ENCODE results near the gene PMF1. TPM values are rescaled to one million over a fixed set of nuclear protein-coding genes. Genes with fewer than 3 reads are reported as not detected.

PMF1 gene
- total RNA-seq, 2 donors from 2014 or later, result 26.4 to 33.2 TPM

DNA sequence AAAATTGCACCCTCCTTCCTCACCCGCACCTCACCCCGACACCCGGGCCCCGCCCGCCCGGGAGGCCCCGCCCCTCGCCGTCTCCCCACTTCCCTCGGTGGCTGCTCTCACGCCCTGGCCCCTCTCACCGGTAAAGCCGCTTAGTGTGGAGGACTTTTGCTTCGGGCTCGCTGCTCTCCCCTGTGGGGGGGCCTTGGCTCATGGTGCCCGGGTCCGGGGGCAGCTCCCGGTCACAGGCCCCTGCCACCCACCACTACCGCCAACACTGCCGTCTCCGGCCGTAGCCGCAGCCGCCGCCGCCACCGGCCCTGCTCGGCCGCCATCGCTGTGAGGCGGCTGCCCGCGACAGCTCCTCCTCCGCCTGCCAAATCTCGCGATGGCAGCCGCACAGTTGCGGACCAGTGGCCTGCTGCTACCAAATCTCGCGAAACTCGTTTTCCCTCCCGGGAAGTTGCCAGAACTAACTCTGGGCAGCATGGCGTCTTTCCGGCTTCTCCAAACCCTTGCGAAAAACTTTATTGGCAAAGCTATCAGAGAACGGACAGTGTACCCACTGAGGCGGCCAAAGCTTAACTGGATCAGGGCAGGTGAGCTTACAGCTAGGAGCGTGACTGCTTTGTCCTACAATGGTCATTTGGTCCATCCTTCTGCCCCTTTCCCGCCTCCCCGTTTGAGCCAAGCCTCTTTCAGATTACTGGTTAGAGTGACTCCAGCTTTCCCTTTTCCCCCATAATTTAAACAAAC is 69.8 kb downstream of the PMF1 start, which contains the start of gene SMG5:
TSS of gene SMG5 (minus strand) at position 347 of the 744 bp plus-strand sequence. CDS start at position 202, 145 bp downstream.
- no peaks in the 10 kb centered on the region for H3K9me3 ChIP-seq
- DNase-seq (ENCODE audit: low spot score), result peak; percentile 81

DNA sequence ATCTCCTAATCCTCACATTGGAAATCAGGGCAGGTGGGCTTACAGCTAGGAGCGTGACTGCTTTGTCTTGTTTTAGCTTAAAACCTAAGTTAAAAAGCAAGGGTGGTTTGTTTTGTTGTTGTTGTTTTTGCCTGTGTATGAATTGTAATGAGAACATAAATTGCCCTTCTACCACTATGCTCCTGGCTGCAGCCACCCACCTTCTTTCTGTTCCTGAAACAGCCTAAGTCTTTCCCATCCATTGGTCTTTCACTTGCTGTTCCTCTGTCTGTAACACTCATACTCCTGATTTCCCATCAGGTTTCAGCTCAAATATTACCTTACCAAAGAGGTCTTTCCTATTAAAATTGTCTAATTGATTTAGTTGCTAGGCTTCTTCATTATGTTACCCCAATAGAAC is 70.7 kb downstream of the PMF1 start:
- no peaks in the 10 kb centered on the region for H3K9me3 ChIP-seq
- ATAC-seq (ENCODE audit: insufficient number of reproducible peaks, low FRiP score, low read depth) (no peak), DNase-seq (ENCODE audit: low spot score) (no peak)
- H3K4me3 ChIP-seq, result peak overlapping the region; percentile 83
- peak overlapping the region in 1 of 2 donors; percentile 70 for H3K27ac ChIP-seq
- no peaks in the 10 kb centered on the region for H3K27me3 ChIP-seq (replicated peaks; ENCODE audit: insufficient read depth)
- no peaks in the 10 kb centered on the region for H3K36me3 ChIP-seq
- peaks cover 19 to 28% of the 10 kb centered on the region in 2 donors for H3K4me1 ChIP-seq (ENCODE audit: control insufficient read depth in 1 of 2, low read depth in 2 of 2)
- TF ChIP-seq, protein P1, sequence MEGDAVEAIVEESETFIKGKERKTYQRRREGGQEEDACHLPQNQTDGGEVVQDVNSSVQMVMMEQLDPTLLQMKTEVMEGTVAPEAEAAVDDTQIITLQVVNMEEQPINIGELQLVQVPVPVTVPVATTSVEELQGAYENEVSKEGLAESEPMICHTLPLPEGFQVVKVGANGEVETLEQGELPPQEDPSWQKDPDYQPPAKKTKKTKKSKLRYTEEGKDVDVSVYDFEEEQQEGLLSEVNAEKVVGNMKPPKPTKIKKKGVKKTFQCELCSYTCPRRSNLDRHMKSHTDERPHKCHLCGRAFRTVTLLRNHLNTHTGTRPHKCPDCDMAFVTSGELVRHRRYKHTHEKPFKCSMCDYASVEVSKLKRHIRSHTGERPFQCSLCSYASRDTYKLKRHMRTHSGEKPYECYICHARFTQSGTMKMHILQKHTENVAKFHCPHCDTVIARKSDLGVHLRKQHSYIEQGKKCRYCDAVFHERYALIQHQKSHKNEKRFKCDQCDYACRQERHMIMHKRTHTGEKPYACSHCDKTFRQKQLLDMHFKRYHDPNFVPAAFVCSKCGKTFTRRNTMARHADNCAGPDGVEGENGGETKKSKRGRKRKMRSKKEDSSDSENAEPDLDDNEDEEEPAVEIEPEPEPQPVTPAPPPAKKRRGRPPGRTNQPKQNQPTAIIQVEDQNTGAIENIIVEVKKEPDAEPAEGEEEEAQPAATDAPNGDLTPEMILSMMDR (IDR thresholded peaks at IDR 0.05), result no peak

More for the DNA sequence above, 69.8 kb downstream of the PMF1 start, which contains the start of gene SMG5:
- peak within 1 kb of the TSS; percentile 83 for H3K4me3 ChIP-seq
- peak; percentile 96 for ATAC-seq (ENCODE audit: insufficient number of reproducible peaks, low FRiP score, low read depth)
- H3K36me3 ChIP-seq, result peaks cover 7% of the 10 kb centered on the region
- H3K4me1 ChIP-seq (ENCODE audit: control insufficient read depth in 1 of 2, low read depth in 2 of 2), result peaks cover 19 to 28% of the 10 kb centered on the region in 2 donors
- TF ChIP-seq, protein P1 (IDR thresholded peaks at IDR 0.05), result no peak
- no peaks in the 10 kb centered on the region for H3K27me3 ChIP-seq (replicated peaks; ENCODE audit: insufficient read depth)
- peak within 1 kb of the TSS; percentile 58 to 70 for H3K27ac ChIP-seq

DNA sequence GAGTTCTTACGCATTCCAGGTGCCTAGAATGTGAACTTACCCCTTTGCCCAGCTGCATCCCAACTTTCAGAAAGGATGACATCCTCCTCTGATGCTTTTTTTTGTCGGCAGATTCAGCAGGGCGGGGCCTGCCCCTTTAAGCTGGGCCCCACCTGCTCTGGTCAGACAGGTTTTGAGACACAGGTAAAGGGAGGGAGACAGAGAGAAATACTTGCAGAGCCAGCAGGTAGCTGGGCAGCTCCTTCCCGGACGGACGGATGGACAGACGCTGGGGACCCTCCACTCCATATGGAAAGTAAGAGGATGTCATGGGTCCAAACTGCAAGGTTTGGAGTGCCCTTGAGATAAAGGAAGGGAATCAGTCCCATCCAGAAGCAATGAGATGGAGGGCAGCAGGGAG is 71.3 kb downstream of the PMF1 start, which contains the start of gene TMEM79:
TSS of gene TMEM79 (plus strand) at position 214 of the 400 bp plus-strand sequence. CDS start 902 bp downstream, outside the sequence.
- TF ChIP-seq, protein P1 (IDR thresholded peaks at IDR 0.05), result no peak
- ATAC-seq (ENCODE audit: insufficient number of reproducible peaks, low FRiP score, low read depth) (no peak), DNase-seq (ENCODE audit: low spot score) (no peak)
- Histone ChIP-seq H3K4me3 (peak within 1 kb of the TSS; percentile 83), H3K9me3 (no peaks in the 10 kb centered on the region), H3K4me1 (ENCODE audit: control insufficient read depth in 1 of 2, low read depth in 2 of 2) (peaks cover 19 to 28% of the 10 kb centered on the region in 2 donors), H3K36me3 (no peaks in the 10 kb centered on the region), H3K27ac (peak within 1 kb of the TSS; percentile 7 to 70), H3K27me3 (replicated peaks; ENCODE audit: insufficient read depth) (no peaks in the 10 kb centered on the region)

DNA sequence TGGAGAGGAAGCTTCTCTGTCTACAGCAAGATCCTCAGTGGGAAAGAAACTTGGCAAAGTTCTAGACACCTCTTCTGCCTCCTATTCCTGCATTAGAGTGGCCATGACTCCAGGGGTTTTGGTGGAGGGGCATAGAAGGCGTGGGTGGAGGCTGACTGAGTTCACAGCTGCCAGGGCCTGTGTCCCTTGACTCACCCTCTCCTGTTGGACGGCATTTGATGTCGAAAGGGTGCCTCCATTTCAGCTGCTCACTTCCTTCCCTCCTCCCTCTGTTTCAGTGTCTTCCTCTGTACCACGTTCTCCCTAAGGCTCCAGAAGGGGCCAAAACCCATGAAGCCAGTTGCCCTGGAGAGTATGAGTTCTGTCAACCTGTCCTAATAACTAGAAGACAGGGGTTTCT is 72.0 kb downstream of the PMF1 start:
- no peaks in the 10 kb centered on the region for H3K36me3 ChIP-seq
- no peak overlapping the region for H3K4me3 ChIP-seq
- no peak for ATAC-seq (ENCODE audit: insufficient number of reproducible peaks, low FRiP score, low read depth)
- peaks cover 19 to 28% of the 10 kb centered on the region in 2 donors for H3K4me1 ChIP-seq (ENCODE audit: control insufficient read depth in 1 of 2, low read depth in 2 of 2)
- TF ChIP-seq, protein P1 (IDR thresholded peaks at IDR 0.05), result no peak
- no peaks in the 10 kb centered on the region for H3K27me3 ChIP-seq (replicated peaks; ENCODE audit: insufficient read depth)
- H3K27ac ChIP-seq, result no peak overlapping the region
- no peaks in the 10 kb centered on the region for H3K9me3 ChIP-seq
- no peak for DNase-seq (ENCODE audit: low spot score)

DNA sequence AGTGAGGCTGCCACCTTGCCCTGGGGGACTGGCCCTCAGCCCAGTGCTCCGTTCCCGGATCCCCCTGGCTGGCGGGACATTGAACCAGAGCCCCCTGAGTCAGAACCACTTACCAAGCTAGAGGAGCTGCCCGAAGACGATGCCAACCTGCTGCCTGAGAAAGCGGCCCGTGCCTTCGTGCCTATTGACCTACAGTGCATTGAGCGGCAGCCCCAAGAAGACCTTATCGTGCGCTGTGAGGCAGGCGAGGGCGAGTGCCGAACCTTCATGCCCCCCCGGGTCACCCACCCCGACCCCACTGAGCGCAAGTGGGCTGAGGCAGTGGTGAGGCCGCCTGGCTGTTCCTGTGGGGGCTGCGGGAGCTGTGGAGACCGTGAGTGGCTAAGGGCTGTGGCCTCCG is 72.6 kb downstream of the PMF1 start:
- Histone ChIP-seq H3K9me3 (no peaks in the 10 kb centered on the region), H3K27ac (no peak overlapping the region), H3K36me3 (no peaks in the 10 kb centered on the region), H3K4me1 (ENCODE audit: control insufficient read depth in 1 of 2, low read depth in 2 of 2) (peaks cover 19 to 25% of the 10 kb centered on the region in 2 donors), H3K27me3 (replicated peaks; ENCODE audit: insufficient read depth) (no peaks in the 10 kb centered on the region), H3K4me3 (no peak overlapping the region)
- DNase-seq (ENCODE audit: low spot score) (no peak), ATAC-seq (ENCODE audit: insufficient number of reproducible peaks, low FRiP score, low read depth) (no peak)
- TF ChIP-seq, protein P1 (IDR thresholded peaks at IDR 0.05), result no peak

All from thoracic aorta (tissue), 2 donors.